ENCODE data around the gene UBE2H.
"Not testable (repeated sequence)": the region's sequence is repeated elsewhere in the genome, so short reads cannot be mapped to it uniquely, and the experiment has no call there.

UBE2H gene

GRCh38 chr7:129872054-129872453, 80.7 kb downstream of the UBE2H start:
- ChIA-PET CTCF (no interaction called here), POLR2A (no interaction called here)
- no peak for DNase-seq (ENCODE audit: extremely low spot score)
- TF ChIP-seq ELF4 (IDR thresholded peaks at IDR 0.05) (no peak), FOXM1 (IDR thresholded peaks at IDR 0.05; ENCODE audit: borderline replicate concordance) (no peak), FOXA1 (IDR thresholded peaks at IDR 0.05) (no peak)

- DNase-seq (ENCODE audit: extremely low spot score): no peak
- POLR2A ChIA-PET: no interaction called here
- CTCF ChIA-PET: no interaction called here
- TF ChIP-seq FOXA1 (IDR thresholded peaks at IDR 0.05) (no peak), FOXK2 (IDR thresholded peaks at IDR 0.05) (no peak), L3MBTL2 (conservative IDR thresholded peaks at IDR 0.05) (no peak), CTBP1 (IDR thresholded peaks at IDR 0.05; ENCODE audit: borderline replicate concordance) (no peak), ELF4 (IDR thresholded peaks at IDR 0.05) (no peak), PKNOX1 (IDR thresholded peaks at IDR 0.05) (no peak), SUZ12 (IDR thresholded peaks at IDR 0.05) (no peak), LEF1 (IDR thresholded peaks at IDR 0.05; ENCODE audit: borderline replicate concordance) (no peak), HDGF (IDR thresholded peaks at IDR 0.05; ENCODE audit: borderline replicate concordance) (no peak), SP1 (IDR thresholded peaks at IDR 0.05) (no peak), ARNT (IDR thresholded peaks at IDR 0.05) (no peak), FOXM1 (IDR thresholded peaks at IDR 0.05; ENCODE audit: borderline replicate concordance) (no peak)
Observed at GRCh38 chr7:129870668-129871067, 82.1 kb downstream of the UBE2H start.

GRCh38 chr7:129866251-129866650, 86.5 kb downstream of the UBE2H start:
- ChIA-PET POLR2A (no interaction called here), CTCF (interaction anchor here (1.4 kb wide), 1 partner anchor 10 kb away, joined by 3 read pairs; no protein-coding TSS in a partner anchor)
- no peak for TF ChIP-seq ELF4 (IDR thresholded peaks at IDR 0.05)
- TF ChIP-seq BHLHE40 (IDR thresholded peaks at IDR 0.05; ENCODE audit: borderline replicate concordance): no peak
- TF ChIP-seq TARDBP (IDR thresholded peaks at IDR 0.05): no peak
- TF ChIP-seq HDGF (IDR thresholded peaks at IDR 0.05; ENCODE audit: borderline replicate concordance): no peak
- TF ChIP-seq FOXA1 (IDR thresholded peaks at IDR 0.05): no peak
- TF ChIP-seq CTBP1 (IDR thresholded peaks at IDR 0.05; ENCODE audit: borderline replicate concordance): no peak
- TF ChIP-seq FOXM1 (IDR thresholded peaks at IDR 0.05; ENCODE audit: borderline replicate concordance): no peak
- no peak for TF ChIP-seq NFRKB (IDR thresholded peaks at IDR 0.05)
- no peak for TF ChIP-seq L3MBTL2 (conservative IDR thresholded peaks at IDR 0.05)
- no peak for TF ChIP-seq SUZ12 (IDR thresholded peaks at IDR 0.05)
- no peak for TF ChIP-seq LEF1 (IDR thresholded peaks at IDR 0.05; ENCODE audit: borderline replicate concordance)
- TF ChIP-seq SP1 (IDR thresholded peaks at IDR 0.05): no peak
- TF ChIP-seq PKNOX1 (IDR thresholded peaks at IDR 0.05): no peak
- no peak for TF ChIP-seq FOXK2 (IDR thresholded peaks at IDR 0.05)
- no peak for TF ChIP-seq ARNT (IDR thresholded peaks at IDR 0.05)
- TF ChIP-seq ZNF384 (IDR thresholded peaks at IDR 0.05): no peak
- no peak for DNase-seq (ENCODE audit: extremely low spot score)

GRCh38 chr7:129865925-129866201, 86.9 kb downstream of the UBE2H start:
- no peak for DNase-seq (ENCODE audit: extremely low spot score)
- POLR2A ChIA-PET: no interaction called here
- CTCF ChIA-PET: interaction anchor here (1.4 kb wide), 1 partner anchor 10 kb away, joined by 3 read pairs; no protein-coding TSS in a partner anchor
- TF ChIP-seq SP1 (IDR thresholded peaks at IDR 0.05) (no peak), BHLHE40 (IDR thresholded peaks at IDR 0.05; ENCODE audit: borderline replicate concordance) (no peak), PKNOX1 (IDR thresholded peaks at IDR 0.05) (no peak), L3MBTL2 (conservative IDR thresholded peaks at IDR 0.05) (no peak), HDGF (IDR thresholded peaks at IDR 0.05; ENCODE audit: borderline replicate concordance) (no peak)

- CTCF ChIA-PET: no interaction called here
- TF ChIP-seq ARNT (IDR thresholded peaks at IDR 0.05) (no peak), FOXA1 (IDR thresholded peaks at IDR 0.05) (no peak), ELF4 (IDR thresholded peaks at IDR 0.05) (no peak), BHLHE40 (IDR thresholded peaks at IDR 0.05; ENCODE audit: borderline replicate concordance) (no peak), PKNOX1 (IDR thresholded peaks at IDR 0.05) (no peak)
- POLR2A ChIA-PET: no interaction called here
- DNase-seq (ENCODE audit: extremely low spot score): no peak
Observed at GRCh38 chr7:129865093-129865924, 87.5 kb downstream of the UBE2H start.

- CTCF ChIA-PET; DNase-seq (ENCODE audit: extremely low spot score); POLR2A ChIA-PET: not testable (repeated sequence)
Observed at GRCh38 chr7:129864676-129865075, 88.1 kb downstream of the UBE2H start.

- CTCF ChIA-PET: no interaction called here
- no peak for DNase-seq (ENCODE audit: extremely low spot score)
- POLR2A ChIA-PET: no interaction called here
- TF ChIP-seq NFRKB (IDR thresholded peaks at IDR 0.05) (no peak), ZNF384 (IDR thresholded peaks at IDR 0.05) (no peak), FOXA1 (IDR thresholded peaks at IDR 0.05) (no peak), BHLHE40 (IDR thresholded peaks at IDR 0.05; ENCODE audit: borderline replicate concordance) (no peak), LEF1 (IDR thresholded peaks at IDR 0.05; ENCODE audit: borderline replicate concordance) (no peak), TARDBP (IDR thresholded peaks at IDR 0.05) (no peak)
Observed at GRCh38 chr7:129864042-129864441, 88.7 kb downstream of the UBE2H start.
